GM23338 (cell line): ENCODE data around the gene FUNDC2. TPM values are rescaled to one million over a fixed set of nuclear protein-coding genes. Genes with fewer than 3 reads are reported as not detected.

Experiments
- ATAC-seq: fragments of 200-7000 bp; cut with Tn5 transposase; 3 replicates; pipeline ENCODE4 v1.9.1; 2020
- DNase-seq: peaks from one replicate; pipeline ENCODE4 v3.0.0-alpha.2; 2015; ENCODE audit warnings: low spot score
- H2AFZ ChIP-seq: fragments of 200-600 bp; sonication (generic); 2 replicates; pipeline ENCODE4 v1.8.0; 2016; ENCODE audit warnings: antibody characterized with exemption, mild to moderate bottlenecking, moderate library complexity
- H3F3A ChIP-seq: fragments of 200-600 bp; sonication (generic); replicated peaks from 2 replicates; pipeline ENCODE4 v1.8.0; 2017; ENCODE audit warnings: antibody characterized with exemption, mixed run types, low read depth
- H3K27ac ChIP-seq: fragments of 200-600 bp; sonication (generic); 2 replicates; pipeline ENCODE4 v1.6.1; 2016; ENCODE audit warnings: low read depth
- H3K27me3 ChIP-seq: fragments of 200-600 bp; sonication (generic); 2 replicates; pipeline ENCODE4 v1.8.0; 2016; ENCODE audit warnings: mild to moderate bottlenecking, mixed run types, moderate library complexity; ENCODE audit not compliant: insufficient read depth
- H3K36me3 ChIP-seq: fragments of 200-600 bp; sonication (generic); 2 replicates; pipeline ENCODE4 v1.8.0; 2016; ENCODE audit warnings: mild to moderate bottlenecking; ENCODE audit not compliant: insufficient read depth
- H3K4me1 ChIP-seq: fragments of 200-600 bp; sonication (generic); 2 replicates; pipeline ENCODE4 v1.8.0; 2016; ENCODE audit warnings: mild to moderate bottlenecking, moderate library complexity; ENCODE audit not compliant: insufficient read depth
- H3K4me2 ChIP-seq: fragments of 200-600 bp; sonication (generic); 2 replicates; pipeline ENCODE4 v1.7.1; 2017; ENCODE audit warnings: mixed run types
- H3K4me3 ChIP-seq: fragments of 200-600 bp; sonication (generic); 2 replicates; pipeline ENCODE4 v1.6.1; 2016; ENCODE audit warnings: mixed run types
- H3K79me2 ChIP-seq: fragments of 200-600 bp; sonication (generic); replicated peaks from 2 replicates; pipeline ENCODE4 v1.8.0; 2017; ENCODE audit warnings: mild to moderate bottlenecking; ENCODE audit not compliant: insufficient read depth
- H3K9me2 ChIP-seq: fragments of 200-600 bp; sonication (generic); 2 replicates; pipeline ENCODE4 v1.8.0; 2017; ENCODE audit not compliant: insufficient read depth
- H4K20me1 ChIP-seq: fragments of 200-600 bp; sonication (generic); replicated peaks from 2 replicates; pipeline ENCODE4 v1.8.0; 2017; ENCODE audit warnings: mild to moderate bottlenecking; ENCODE audit not compliant: insufficient read depth
- H3K27ac Mint-ChIP-seq: 2 replicates; pipeline ENCODE4 v1.8.0; 2020; ENCODE audit warnings: inconsistent platforms, mild to moderate bottlenecking, moderate library complexity, mixed read lengths
- H3K27me3 Mint-ChIP-seq: 3 replicates; pipeline ENCODE4 v1.8.0; 2022; ENCODE audit warnings: low read depth, mild to moderate bottlenecking, moderate library complexity, mixed read lengths, inconsistent platforms; ENCODE audit not compliant: insufficient read depth, poor library complexity
- H3K36me3 Mint-ChIP-seq: 3 replicates; pipeline ENCODE4 v1.8.0; 2021; ENCODE audit warnings: low read depth, mild to moderate bottlenecking, inconsistent platforms, moderate library complexity, mixed read lengths
- H3K4me1 Mint-ChIP-seq: 3 replicates; pipeline ENCODE4 v1.8.0; 2020; ENCODE audit warnings: mild to moderate bottlenecking, inconsistent platforms, mixed read lengths
- H3K4me3 Mint-ChIP-seq: 3 replicates; pipeline ENCODE4 v1.8.0; 2021; ENCODE audit warnings: moderate library complexity, mild to moderate bottlenecking, inconsistent platforms, mixed read lengths
- H3K9me3 Mint-ChIP-seq: 3 replicates; pipeline ENCODE4 v1.8.0; 2020; ENCODE audit warnings: moderate library complexity, mild to moderate bottlenecking, inconsistent platforms, mixed read lengths
- CREB1 ChIP-seq: fragments of 250-450 bp; sonication (Bioruptor Pico); IDR thresholded peaks from 2 replicates; pipeline ENCODE4 v1.5.0; 2020; ENCODE audit warnings: low read depth, mild to moderate bottlenecking, moderate library complexity
- CTCF ChIP-seq, 2 experiments: fragments of 200-600 bp in 1 of 2; sonication (generic) in 1 of 2; conservative IDR thresholded peaks; 2 replicates each; pipeline versions ENCODE4 v1.5.1 to v1.6.1; 2016 to 2017; ENCODE audit warnings: antibody characterized with exemption in 2 of 2, low read depth in 2 of 2, mild to moderate bottlenecking in 2 of 2, moderate library complexity in 1 of 2
- ETS1 ChIP-seq: IDR thresholded peaks from 2 replicates; pipeline ENCODE4 v1.6.1; 2016; ENCODE audit warnings: antibody characterized with exemption
- EZH2 ChIP-seq: fragments of 200-600 bp; sonication (generic); IDR thresholded peaks from one replicate; pipeline ENCODE4 v1.8.0; 2017; ENCODE audit warnings: antibody characterized with exemption, mild to moderate bottlenecking, low read depth; ENCODE audit not compliant: unreplicated experiment
- EZH2phosphoT487 ChIP-seq: fragments of 200-600 bp; sonication (generic); IDR thresholded peaks from one replicate; pipeline ENCODE4 v1.8.1; 2018; ENCODE audit warnings: antibody characterized with exemption; ENCODE audit not compliant: unreplicated experiment
- JUNB ChIP-seq: IDR thresholded peaks from one replicate; pipeline ENCODE4 v1.6.1; 2016; ENCODE audit warnings: antibody characterized with exemption; ENCODE audit not compliant: unreplicated experiment
- NANOG ChIP-seq: IDR thresholded peaks from 2 replicates; pipeline ENCODE4 v1.6.1; 2016; ENCODE audit warnings: antibody characterized with exemption, borderline replicate concordance
- POLR2AphosphoS5 ChIP-seq: IDR thresholded peaks from 2 replicates; pipeline ENCODE4 v1.6.1; 2016; ENCODE audit warnings: antibody characterized with exemption, low read depth
- REST ChIP-seq: IDR thresholded peaks from one replicate; pipeline ENCODE4 v1.6.1; 2018; ENCODE audit warnings: antibody characterized with exemption; ENCODE audit not compliant: unreplicated experiment
- STAT1 ChIP-seq: IDR thresholded peaks from one replicate; pipeline ENCODE4 v1.6.1; 2016; ENCODE audit warnings: antibody characterized with exemption; ENCODE audit not compliant: unreplicated experiment
- ZNF114 ChIP-seq: fragments of 250-450 bp; sonication (Bioruptor Pico); IDR thresholded peaks from 2 replicates; pipeline ENCODE4 v1.5.0; 2020; ENCODE audit warnings: mild to moderate bottlenecking, moderate library complexity
- ZNF331 ChIP-seq: fragments of 250-450 bp; sonication (Bioruptor Pico); IDR thresholded peaks from 2 replicates; pipeline ENCODE4 v1.5.0; 2020; ENCODE audit warnings: low read depth, mild to moderate bottlenecking, moderate library complexity
- ZNF462 ChIP-seq: fragments of 250-450 bp; sonication (Bioruptor Pico); IDR thresholded peaks from 2 replicates; pipeline ENCODE4 v1.5.0; 2020; ENCODE audit warnings: mild to moderate bottlenecking, moderate library complexity
- polyA plus RNA-seq: library from polyadenylated mRNA; unstranded; fragments of >200 nt; fragmentation: Nextera tagmentation; extraction: Ambion mirVana; gene quantifications from 2 replicates; pipeline ENCODE4 v1.2.1, GENCODE V29; 2016
- total RNA-seq: library from RNA; depleted of rRNA; stranded (reverse); fragments of >200 nt; shearing (Covaris generic); gene quantifications from 2 replicates; pipeline ENCODE4 v1.2.3, GENCODE V29; 2014

Gene FUNDC2
- total and polyA plus RNA-seq, 2 experiments from 2014 or later, result 28.6 to 58.5 TPM

GRCh38 chrX:154991476-154991875 is 35.2 kb upstream of the FUNDC2 start:
- no peaks in the 10 kb centered on the region for H3K36me3 ChIP-seq
- H3K27ac Mint-ChIP-seq, result no peak overlapping the region
- no peak overlapping the region for H2AFZ ChIP-seq
- TF ChIP-seq NANOG (no peak), EZH2phosphoT487 (no peak), CTCF (conservative IDR thresholded peaks at IDR 0.05; ENCODE audit: low read depth in 2 of 2) (no peak), ZNF331 (no peak), EZH2 (no peak), REST (no peak), STAT1 (no peak), POLR2AphosphoS5 (no peak), ZNF114 (CRISPR knock-in tag) (no peak), CREB1 (CRISPR knock-in tag) (no peak), JUNB (no peak), ZNF462 (CRISPR knock-in tag) (no peak), ETS1 (no peak)
- no peaks in the 10 kb centered on the region for H3K27me3 ChIP-seq
- ATAC-seq (no peak), DNase-seq (no peak)
- H3K4me1 ChIP-seq, result 0 out of 2 replicates have a peak, but pooled peaks cover 5% of the 10 kb centered on the region
- H3K4me2 ChIP-seq, result no peak overlapping the region
- no peaks in the 10 kb centered on the region for H3K4me1 Mint-ChIP-seq
- H3K27me3 Mint-ChIP-seq, result no peaks in the 10 kb centered on the region
- no peak overlapping the region for H3K4me3 Mint-ChIP-seq
- no peaks in the 10 kb centered on the region for H3K9me2 ChIP-seq
- no peaks in the 10 kb centered on the region for H3F3A ChIP-seq
- no peaks in the 10 kb centered on the region for H4K20me1 ChIP-seq
- H3K9me3 Mint-ChIP-seq, result no peaks in the 10 kb centered on the region
- no peaks in the 10 kb centered on the region for H3K36me3 Mint-ChIP-seq
- H3K79me2 ChIP-seq, result no peaks in the 10 kb centered on the region
- H3K27ac ChIP-seq, result no peak overlapping the region
- no peak overlapping the region for H3K4me3 ChIP-seq
